VCaP (cell line): ENCODE data around the gene SKA1.

Experiments used
- H3K27ac ChIP-seq: fragments of 450-650 bp; 2 replicates; pipeline ENCODE4 v1.5.1; 2017
- CTCF ChIP-seq: fragments of 450-650 bp; conservative IDR thresholded peaks from 2 replicates; pipeline ENCODE4 v1.5.1; 2017; ENCODE audit warnings: mild to moderate bottlenecking, moderate library complexity

The SKA1 gene

GRCh38 chr18:50439460-50440015 lies 64.7 kb downstream of the SKA1 start:
- TF ChIP-seq CTCF = no peak

GRCh38 chr18:50441016-50441415 lies 66.2 kb downstream of the SKA1 start:
- no peak for TF ChIP-seq CTCF
- no peak overlapping the region for H3K27ac ChIP-seq

More at GRCh38 chr18:50439460-50440015, 64.7 kb downstream of the SKA1 start:
- H3K27ac ChIP-seq = no peak overlapping the region

GRCh38 chr18:50441501-50441900 lies 66.7 kb downstream of the SKA1 start:
- no peak for TF ChIP-seq CTCF
- no peak overlapping the region for H3K27ac ChIP-seq
